H1 (cell line): ENCODE data around the gene DCANP1. TPM values are rescaled to one million over a fixed set of nuclear protein-coding genes. Genes with fewer than 3 reads are reported as not detected.

Experiments
- CTCF ChIA-PET: fragments of 300-600 bp; sonication (Branson Sonifier 250); formaldehyde crosslinking; loops from one replicate; lab custom pipeline; 2021; ENCODE audit not compliant: partially characterized antibody; lab: Charles Lee
- POLR2A ChIA-PET: fragments of 300-600 bp; sonication (Branson Sonifier 250); formaldehyde crosslinking; loops from one replicate; lab custom pipeline; 2021; ENCODE audit warnings: inconsistent platforms; ENCODE audit not compliant: partially characterized antibody; lab: Charles Lee
- DNase-seq, 2 experiments: peaks; one replicate each; pipeline versions ENCODE4 v3.0.0 to v3.0.0-alpha.2; 2010 to 2022; ENCODE audit warnings: low spot score in 2 of 2, low read depth in 1 of 2, mixed read lengths in 1 of 2
- FAIRE-seq: peaks from 2 replicates; lab custom pipeline; 2011; peaks lifted over from hg19 to GRCh38; lab: Jason Lieb, UNC
- H2AFZ ChIP-seq: 2 replicates; pipeline ENCODE4 v1.8.1; 2012; ENCODE audit warnings: low read length, inconsistent platforms
- H2AK5ac ChIP-seq: 2 replicates; pipeline ENCODE4 v1.6.1; 2013; ENCODE audit warnings: low read depth, low read length
- H2BK120ac ChIP-seq: replicated peaks from 2 replicates; pipeline ENCODE3; 2013; ENCODE audit warnings: low read depth, low read length, inconsistent platforms
- H2BK12ac ChIP-seq: 2 replicates; pipeline ENCODE4 v1.6.1; 2013; ENCODE audit warnings: low read depth, low read length
- H2BK15ac ChIP-seq: 2 replicates; pipeline ENCODE4 v1.6.1; 2013; ENCODE audit warnings: low read length
- H2BK20ac ChIP-seq: 2 replicates; pipeline ENCODE4 v1.6.1; 2013; ENCODE audit warnings: low read length
- H2BK5ac ChIP-seq: 2 replicates; pipeline ENCODE4 v1.6.1; 2013; ENCODE audit warnings: low read depth, low read length
- H3K14ac ChIP-seq: 2 replicates; pipeline ENCODE4 v1.6.1; 2013; ENCODE audit warnings: inconsistent platforms; ENCODE audit not compliant: insufficient read length
- H3K18ac ChIP-seq: 2 replicates; pipeline ENCODE4 v1.6.1; 2013; ENCODE audit warnings: low read length; ENCODE audit errors: extremely low read depth
- H3K23ac ChIP-seq: 2 replicates; pipeline ENCODE4 v1.6.1; 2013; ENCODE audit warnings: inconsistent platforms; ENCODE audit not compliant: insufficient read length
- H3K23me2 ChIP-seq: 2 replicates; pipeline ENCODE4 v1.6.1; 2013; ENCODE audit warnings: low read depth, low read length
- H3K27ac ChIP-seq: 2 replicates; pipeline ENCODE4 v1.6.1; 2011; ENCODE audit warnings: low read depth, low read length, inconsistent platforms
- H3K27me3 ChIP-seq, 4 experiments: replicated peaks in 1 of 4; 1 replicate in 1 of 4; 2 replicates in 3 of 4; pipeline versions ENCODE4 v1.6.1 to v1.8.1; 2011 to 2013; ENCODE audit warnings: low read length in 3 of 4, mild to moderate bottlenecking in 3 of 4, inconsistent platforms in 2 of 4, mixed read lengths in 2 of 4, moderate library complexity in 1 of 4; ENCODE audit not compliant: control insufficient read depth in 3 of 4, insufficient read depth in 3 of 4; ENCODE audit errors: extremely low read depth in 1 of 4
- H3K36me3 ChIP-seq, 4 experiments: 2 replicates each; pipeline versions ENCODE4 v1.6.1 to v1.8.1; 2011 to 2013; ENCODE audit warnings: mild to moderate bottlenecking in 4 of 4, low read length in 3 of 4, moderate library complexity in 2 of 4, control low read depth in 1 of 4, inconsistent platforms in 1 of 4; ENCODE audit not compliant: insufficient read depth in 4 of 4, control insufficient read depth in 2 of 4
- H3K4ac ChIP-seq: replicated peaks from 2 replicates; pipeline ENCODE3; 2013; ENCODE audit warnings: low read length, low read depth, mixed read lengths, inconsistent platforms; ENCODE audit not compliant: insufficient read length
- H3K4me1 ChIP-seq, 4 experiments: replicated peaks in 1 of 4; 1 replicate in 1 of 4; 2 replicates in 3 of 4; pipeline versions ENCODE4 v1.6.1 to v1.8.1; 2011 to 2013; ENCODE audit warnings: low read length in 3 of 4, inconsistent platforms in 2 of 4, mixed read lengths in 1 of 4; ENCODE audit not compliant: insufficient read depth in 4 of 4, control insufficient read depth in 3 of 4
- H3K4me2 ChIP-seq, 2 experiments: 2 replicates each; pipeline versions ENCODE4 v1.6.1 to v1.8.1; 2011 to 2013; ENCODE audit warnings: low read depth in 2 of 2, low read length in 2 of 2, control low read depth in 1 of 2, inconsistent platforms in 1 of 2, mild to moderate bottlenecking in 1 of 2; ENCODE audit not compliant: insufficient read depth in 1 of 2
- H3K4me3 ChIP-seq, 4 experiments: fragments of 200-600, 300-600 bp in 1 of 4; sonication (generic), shearing (Covaris generic), sonication (Bioruptor Twin) in 1 of 4; 2 replicates each; pipeline versions ENCODE4 v1.5.1 to v1.8.1; 2011 to 2016; ENCODE audit warnings: low read length in 4 of 4, low read depth in 3 of 4, control low read depth in 2 of 4, inconsistent platforms in 2 of 4, mild to moderate bottlenecking in 2 of 4, mixed read lengths in 1 of 4, moderate library complexity in 1 of 4; ENCODE audit not compliant: insufficient read depth in 2 of 4; ENCODE audit errors: extremely low read depth in 1 of 4
- H3K56ac ChIP-seq: replicated peaks from 2 replicates; pipeline ENCODE3; 2013; ENCODE audit warnings: low read depth, mild to moderate bottlenecking, mixed read lengths, low read length, inconsistent platforms; ENCODE audit not compliant: insufficient read length
- H3K79me1 ChIP-seq: 2 replicates; pipeline ENCODE4 v1.6.1; 2013; ENCODE audit warnings: low read depth, low read length, control low read depth
- H3K79me2 ChIP-seq, 2 experiments: 2 replicates each; pipeline versions ENCODE4 v1.6.1 to v1.8.1; 2012 to 2013; ENCODE audit warnings: low read length in 2 of 2, mild to moderate bottlenecking in 2 of 2, inconsistent platforms in 1 of 2; ENCODE audit not compliant: insufficient read depth in 2 of 2, control insufficient read depth in 1 of 2
- H3K9ac ChIP-seq, 4 experiments: replicated peaks in 1 of 4; 1 replicate in 1 of 4; 2 replicates in 3 of 4; pipeline versions ENCODE4 v1.6.1 to v1.8.1; 2011 to 2013; ENCODE audit warnings: low read depth in 3 of 4, low read length in 3 of 4, control low read depth in 2 of 4, mild to moderate bottlenecking in 2 of 4, moderate library complexity in 2 of 4, inconsistent platforms in 1 of 4; ENCODE audit errors: extremely low read depth in 1 of 4
- H3K9me3 ChIP-seq, 2 experiments: 2 replicates each; pipeline versions ENCODE4 v1.6.1 to v1.8.1; 2012 to 2013; ENCODE audit warnings: mild to moderate bottlenecking in 2 of 2, moderate library complexity in 2 of 2, control low read depth in 1 of 2, inconsistent platforms in 1 of 2, low read depth in 1 of 2, low read length in 1 of 2, mixed read lengths in 1 of 2; ENCODE audit not compliant: insufficient read depth in 2 of 2
- H4K20me1 ChIP-seq, 2 experiments: replicated peaks in 1 of 2; 2 replicates each; pipeline versions ENCODE3 to v1.8.1; 2011 to 2013; ENCODE audit warnings: inconsistent platforms in 2 of 2, low read length in 2 of 2, mild to moderate bottlenecking in 1 of 2; ENCODE audit not compliant: insufficient read depth in 2 of 2, control insufficient read depth in 1 of 2
- H4K5ac ChIP-seq: 2 replicates; pipeline ENCODE4 v1.6.1; 2013; ENCODE audit warnings: low read length, low read depth, mixed read lengths, inconsistent platforms; ENCODE audit not compliant: insufficient read length
- H4K8ac ChIP-seq: 2 replicates; pipeline ENCODE4 v1.8.0; 2013; ENCODE audit warnings: mild to moderate bottlenecking, moderate library complexity, low read length, inconsistent platforms; ENCODE audit not compliant: insufficient read depth; ENCODE audit errors: extremely low read depth
- H4K91ac ChIP-seq: replicated peaks from 2 replicates; pipeline ENCODE3; 2013; ENCODE audit warnings: low read length, mixed read lengths, inconsistent platforms; ENCODE audit not compliant: insufficient read length
- MAX ChIP-seq: IDR thresholded peaks from 2 replicates; pipeline ENCODE4 v1.6.1; 2012; ENCODE audit warnings: inconsistent platforms
- RNF2 ChIP-seq: fragments of 200-900, 300-1000 bp; sonication (generic); IDR thresholded peaks from 2 replicates; pipeline ENCODE4 v1.7.1; 2016; ENCODE audit warnings: borderline replicate concordance, low read depth, mild to moderate bottlenecking, antibody characterized with exemption, low read length; ENCODE audit not compliant: poor library complexity, severe bottlenecking; ENCODE audit errors: missing control alignments
- WGBS, 2 experiments: shearing (Covaris generic) in 1 of 2; methylation state at CpG; one replicate each; pipeline versions ENCODE4 v1.1.6 to v1.1.7; 2013 to 2015; ENCODE audit warnings: low lambda C conversion rate in 2 of 2, mixed read lengths in 2 of 2, inconsistent platforms in 1 of 2, low coverage in 1 of 2, missing lambda C conversion rate in 1 of 2; ENCODE audit not compliant: insufficient replicate concordance in 2 of 2, insufficient coverage in 1 of 2, insufficient read length in 1 of 2; ENCODE audit errors: extremely low coverage in 1 of 2, missing lambda C conversion rate in 1 of 2; 5-methylcytosine and 5-hydroxymethylcytosine counted together
- polyA plus RNA-seq, 7 experiments: library from polyadenylated mRNA; depleted of rRNA in 3 of 7; stranded (reverse) in 5 of 7; unstranded in 2 of 7; fragments of >200 nt in 5 of 7; fragments of 200-250 nt in 2 of 7; gene quantifications; 1 replicate in 5 of 7; 2 replicates in 1 of 7; 4 replicates in 1 of 7; pipeline versions ENCODE4 v1.2.1 to v1.2.3, GENCODE V29; 2011 to 2013; ENCODE audit warnings: missing spikeins in 2 of 7, mixed read lengths in 2 of 7
- total RNA-seq: library from RNA; stranded (reverse); fragmentation: NEBNext Ultra II Directional; extraction: Animal tissue kit (Norgen Biotek cat#: 25700); gene quantifications from 2 replicates; pipeline ENCODE4 v1.2.1, GENCODE V29; 2021

The DCANP1 gene
- total and polyA plus RNA-seq, 2 of the 8 experiments (the other 6 are each of a cell fraction or from before 2014, with no cell fraction given), result not detected

DNA sequence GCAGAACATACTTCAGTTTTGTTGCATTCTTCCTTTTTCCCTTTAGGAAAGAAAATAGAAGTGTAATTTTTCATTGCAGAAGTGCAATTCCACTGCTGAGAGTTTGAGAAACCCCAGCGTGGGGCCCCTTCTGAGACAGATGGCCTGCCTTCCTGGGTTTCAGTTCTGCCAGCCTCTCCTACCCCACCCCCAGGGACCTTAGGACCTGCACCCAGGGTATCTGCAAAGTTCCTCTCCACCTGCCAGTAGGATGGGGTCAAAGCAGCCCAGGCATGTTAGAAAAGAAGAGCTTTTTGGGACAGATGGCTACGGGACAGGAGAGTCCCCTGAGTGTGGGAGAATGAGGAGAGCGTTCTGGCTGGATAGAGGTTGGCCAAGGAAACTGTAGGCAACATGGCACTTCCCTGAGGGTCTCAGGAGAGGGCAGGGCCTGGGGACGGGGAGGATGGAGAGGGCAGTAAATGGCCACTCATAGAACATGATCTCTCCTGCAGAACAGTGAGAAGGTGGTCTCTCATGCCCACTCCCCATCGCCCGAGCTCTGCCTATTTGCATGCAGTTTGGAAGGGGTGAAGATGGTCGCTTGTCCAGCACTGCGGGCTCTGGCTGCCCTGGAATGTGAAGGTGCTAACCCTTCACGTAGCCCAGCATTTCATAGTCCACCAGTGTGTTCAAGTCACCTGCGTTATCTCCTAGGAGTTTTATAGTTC, 5.3 kb upstream of the DCANP1 start, which contains the start of gene TIFAB:
Gene TIFAB (minus strand): TSS at position 31 of the 710 bp plus-strand sequence. CDS start 2,412 bp downstream, outside the sequence.
- no peak for FAIRE-seq
- Histone ChIP-seq H4K8ac (no peak within 1 kb of the TSS), H3K79me2 (no peaks in the 10 kb centered on the region), H3K9ac (no peak within 1 kb of the TSS), H2BK5ac (no peak within 1 kb of the TSS)
- TF ChIP-seq RNF2 (no peak), MAX (no peak)
- TF ChIP-seq, all 59 proteins: peak for 0
- Histone ChIP-seq H3K56ac (no peak within 1 kb of the TSS), H3K9me3 (no peaks in the 10 kb centered on the region), H3K14ac (no peak within 1 kb of the TSS), H3K18ac (no peak within 1 kb of the TSS), H3K79me1 (no peaks in the 10 kb centered on the region), H3K4ac (no peak within 1 kb of the TSS), H3K36me3 (no peaks in the 10 kb centered on the region), H2BK12ac (no peak within 1 kb of the TSS), H3K23ac (no peak within 1 kb of the TSS), H2AK5ac (no peak within 1 kb of the TSS), H2BK15ac (no peak within 1 kb of the TSS), H3K27me3 (peaks cover 0 to 7% (median 2%) of the 10 kb centered on the region in 4 experiments; a peak in 4 of 7 replicates), H3K27ac (no peak within 1 kb of the TSS), H2BK120ac (no peak within 1 kb of the TSS), H4K5ac (no peak within 1 kb of the TSS), H3K4me3 (no peak within 1 kb of the TSS), H3K4me2 (no peak within 1 kb of the TSS), H3K4me1 (peaks cover 0 to 3% (median 1%) of the 10 kb centered on the region in 4 experiments; a peak in 1 of 7 replicates), H4K91ac (no peak within 1 kb of the TSS), H4K20me1 (no peaks in the 10 kb centered on the region), H2BK20ac (no peak within 1 kb of the TSS), H2AFZ (no peak within 1 kb of the TSS), H3K23me2 (no peaks in the 10 kb centered on the region)
- ChIA-PET POLR2A (no interaction called here), CTCF (interaction anchor here (0.7 to 21.6 kb wide), 5 partner anchors 8 to 382 kb away, joined by 3 to 778 read pairs (median 264); partner anchors contain the start of genes DCANP1, SLC25A48 and TIFAB)
- DNase-seq, result no peak
- WGBS, 2 experiments, result 91% methylated on average over 10 of the region's 10 CpGs; no CpG with 5 or more reads in 1 of the 2 experiments
